Fibroblast of lung (primary cell): Measurements from ENCODE around the gene HECW1. TPM values are rescaled to one million over a fixed set of nuclear protein-coding genes. Genes with fewer than 3 reads are reported as not detected.

Source experiments
- DNase-seq, 2 donors: peaks; one replicate each; pipeline versions ENCODE4 v3.0.0 to v3.0.0-alpha.2; 2010; ENCODE audit warnings: low read depth in 2 of 2
- H2AFZ ChIP-seq: 2 replicates; pipeline ENCODE4 v1.5.1; 2012; ENCODE audit warnings: low read length, control low read depth, inconsistent platforms
- H3K27ac ChIP-seq: 2 replicates; pipeline ENCODE4 v1.5.1; 2011; ENCODE audit warnings: low read length, control low read depth; ENCODE audit not compliant: insufficient read depth
- H3K27me3 ChIP-seq: 2 replicates; pipeline ENCODE4 v1.5.1; 2011; ENCODE audit warnings: mild to moderate bottlenecking, low read length; ENCODE audit not compliant: control insufficient read depth, insufficient read depth
- H3K36me3 ChIP-seq: 2 replicates; pipeline ENCODE4 v1.5.1; 2011; ENCODE audit warnings: low read length; ENCODE audit not compliant: control insufficient read depth, insufficient read depth
- H3K4me1 ChIP-seq: 2 replicates; pipeline ENCODE4 v1.5.1; 2011; ENCODE audit warnings: low read length; ENCODE audit not compliant: control insufficient read depth, insufficient read depth; ENCODE audit errors: extremely low read depth
- H3K4me2 ChIP-seq: 2 replicates; pipeline ENCODE4 v1.5.1; 2011; ENCODE audit warnings: low read length, control low read depth; ENCODE audit not compliant: insufficient read depth; ENCODE audit errors: extremely low read depth
- H3K4me3 ChIP-seq, 4 experiments: fragments of 200-600 bp in 1 of 4; sonication (generic) in 1 of 4; replicated peaks in 1 of 4; 2 replicates each; pipeline ENCODE4 v1.5.1; 2011 to 2016; ENCODE audit warnings: low read length in 4 of 4, low read depth in 3 of 4, mild to moderate bottlenecking in 3 of 4, control low read depth in 2 of 4, inconsistent platforms in 1 of 4, mixed read lengths in 1 of 4; ENCODE audit not compliant: insufficient read depth in 1 of 4; ENCODE audit errors: control extremely low read depth in 1 of 4
- H3K79me2 ChIP-seq: 2 replicates; pipeline ENCODE4 v1.5.1; 2012; ENCODE audit warnings: mild to moderate bottlenecking, low read length, inconsistent platforms; ENCODE audit not compliant: control insufficient read depth, insufficient read depth
- H3K9ac ChIP-seq: 2 replicates; pipeline ENCODE4 v1.5.1; 2011; ENCODE audit warnings: mild to moderate bottlenecking, low read length, control low read depth; ENCODE audit not compliant: insufficient read depth
- H3K9me3 ChIP-seq: 2 replicates; pipeline ENCODE4 v1.5.1; 2012; ENCODE audit warnings: low read depth, low read length; ENCODE audit not compliant: control insufficient read depth, insufficient read depth
- H4K20me1 ChIP-seq: 2 replicates; pipeline ENCODE4 v1.5.1; 2011; ENCODE audit warnings: low read length; ENCODE audit not compliant: control insufficient read depth, insufficient read depth; ENCODE audit errors: extremely low read depth
- EZH2 ChIP-seq: IDR thresholded peaks from 2 replicates; pipeline ENCODE4 v1.5.1; 2012; ENCODE audit warnings: low read length, control low read depth, mild to moderate bottlenecking; ENCODE audit errors: missing control alignments
- polyA plus RNA-seq, 2 donors: library from polyadenylated mRNA; depleted of rRNA in 1 of 2; stranded (reverse) in 1 of 2; unstranded in 1 of 2; fragments of >200 nt; gene quantifications; 2 replicates each; pipeline ENCODE4 v1.2.1, GENCODE V29; 2011 to 2012; ENCODE audit warnings: missing spikeins in 1 of 2
- total RNA-seq: library from RNA; depleted of rRNA; stranded (reverse); fragments of >200 nt; gene quantifications from 2 replicates; pipeline ENCODE4 v1.2.1, GENCODE V29; 2014
- TF ChIP-seq, protein P1 (sequence below), 2 donors: IDR thresholded peaks in 1 of 2; conservative IDR thresholded peaks in 1 of 2; 1 replicate in 1 of 2; 2 replicates in 1 of 2; pipeline ENCODE4 v1.5.1; 2011 to 2012; ENCODE audit warnings: low read length in 2 of 2, control low read depth in 1 of 2, inconsistent platforms in 1 of 2, low read depth in 1 of 2, mild to moderate bottlenecking in 1 of 2

Gene HECW1
- total and polyA plus RNA-seq, 2 donors (not counting 1 experiment from before 2014, with no cell fraction given), result 1.1 to 6.1 TPM

DNA sequence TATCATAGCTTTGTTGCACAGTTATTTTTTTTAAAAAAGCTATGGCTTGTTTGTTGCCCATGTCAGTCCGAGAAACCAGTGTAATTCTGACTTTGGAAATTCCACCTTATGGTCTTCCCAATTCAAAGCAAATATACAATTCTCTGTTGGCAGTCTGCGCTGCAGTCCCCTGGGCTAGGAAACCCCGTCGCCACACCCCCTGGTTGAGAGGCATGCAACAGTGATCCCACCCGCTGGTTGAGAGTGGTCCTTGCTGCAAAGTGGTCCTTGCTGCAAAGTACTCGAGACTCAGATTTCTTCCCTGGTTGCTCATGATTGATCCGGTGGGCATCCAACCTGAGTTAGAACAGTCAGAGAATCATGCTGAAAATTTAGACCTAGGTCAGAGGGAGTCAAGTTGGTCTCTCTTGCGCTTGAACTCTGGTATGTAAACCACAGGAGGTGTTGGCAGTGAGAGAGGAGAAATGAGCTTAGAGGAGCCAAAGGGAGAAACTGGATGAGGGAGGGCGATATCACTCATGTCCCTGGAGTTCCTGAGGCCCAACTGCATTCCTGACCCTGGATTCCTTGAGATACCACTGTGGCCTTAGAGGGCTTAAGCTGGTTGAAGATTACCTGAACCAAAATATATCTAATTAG is 425.4 kb downstream of the HECW1 start:
- peak; percentile 5 to 81 for DNase-seq
- Histone ChIP-seq H3K4me2 (no peak overlapping the region), H2AFZ (no peak overlapping the region), H4K20me1 (no peaks in the 10 kb centered on the region), H3K36me3 (no peaks in the 10 kb centered on the region), H3K4me1 (peaks cover 24% of the 10 kb centered on the region), H3K4me3 (no peak overlapping the region), H3K27me3 (no peaks in the 10 kb centered on the region), H3K9ac (no peak overlapping the region), H3K9me3 (no peaks in the 10 kb centered on the region), H3K79me2 (no peaks in the 10 kb centered on the region), H3K27ac (no peak overlapping the region)
- TF ChIP-seq, protein P1, sequence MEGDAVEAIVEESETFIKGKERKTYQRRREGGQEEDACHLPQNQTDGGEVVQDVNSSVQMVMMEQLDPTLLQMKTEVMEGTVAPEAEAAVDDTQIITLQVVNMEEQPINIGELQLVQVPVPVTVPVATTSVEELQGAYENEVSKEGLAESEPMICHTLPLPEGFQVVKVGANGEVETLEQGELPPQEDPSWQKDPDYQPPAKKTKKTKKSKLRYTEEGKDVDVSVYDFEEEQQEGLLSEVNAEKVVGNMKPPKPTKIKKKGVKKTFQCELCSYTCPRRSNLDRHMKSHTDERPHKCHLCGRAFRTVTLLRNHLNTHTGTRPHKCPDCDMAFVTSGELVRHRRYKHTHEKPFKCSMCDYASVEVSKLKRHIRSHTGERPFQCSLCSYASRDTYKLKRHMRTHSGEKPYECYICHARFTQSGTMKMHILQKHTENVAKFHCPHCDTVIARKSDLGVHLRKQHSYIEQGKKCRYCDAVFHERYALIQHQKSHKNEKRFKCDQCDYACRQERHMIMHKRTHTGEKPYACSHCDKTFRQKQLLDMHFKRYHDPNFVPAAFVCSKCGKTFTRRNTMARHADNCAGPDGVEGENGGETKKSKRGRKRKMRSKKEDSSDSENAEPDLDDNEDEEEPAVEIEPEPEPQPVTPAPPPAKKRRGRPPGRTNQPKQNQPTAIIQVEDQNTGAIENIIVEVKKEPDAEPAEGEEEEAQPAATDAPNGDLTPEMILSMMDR (conservative IDR thresholded peaks at IDR 0.05 in 1 of 2, IDR thresholded peaks at IDR 0.05 in 1 of 2; ENCODE audit: low read depth in 1 of 2, low read length in 2 of 2), result no peak
- no peak for TF ChIP-seq EZH2

- H3K4me2 ChIP-seq, result no peak overlapping the region
Observed at GRCh38 chr7:43538404-43538771, 425.9 kb downstream of the HECW1 start.

GRCh38 chr7:43540471-43540870 is 428.0 kb downstream of the HECW1 start:
- H3K9ac ChIP-seq, result no peak overlapping the region
- DNase-seq, result no peak
- no peaks in the 10 kb centered on the region for H3K27me3 ChIP-seq
- no peaks in the 10 kb centered on the region for H3K36me3 ChIP-seq
- TF ChIP-seq EZH2, result no peak
- TF ChIP-seq, protein P1 (conservative IDR thresholded peaks at IDR 0.05 in 1 of 2, IDR thresholded peaks at IDR 0.05 in 1 of 2; ENCODE audit: low read depth in 1 of 2, low read length in 2 of 2), result no peak
- H3K4me3 ChIP-seq, result no peak overlapping the region
- H3K4me2 ChIP-seq, result no peak overlapping the region
- no peaks in the 10 kb centered on the region for H3K9me3 ChIP-seq
- peaks cover 16% of the 10 kb centered on the region for H3K4me1 ChIP-seq
- no peaks in the 10 kb centered on the region for H3K79me2 ChIP-seq
- H3K27ac ChIP-seq, result no peak overlapping the region
- H4K20me1 ChIP-seq, result no peaks in the 10 kb centered on the region
- no peak overlapping the region for H2AFZ ChIP-seq

More at GRCh38 chr7:43538404-43538771, 425.9 kb downstream of the HECW1 start:
- no peak overlapping the region for H3K9ac ChIP-seq
- no peaks in the 10 kb centered on the region for H3K36me3 ChIP-seq
- no peaks in the 10 kb centered on the region for H4K20me1 ChIP-seq
- H3K27me3 ChIP-seq, result no peaks in the 10 kb centered on the region
- no peaks in the 10 kb centered on the region for H3K9me3 ChIP-seq
- TF ChIP-seq, protein P1 (conservative IDR thresholded peaks at IDR 0.05 in 1 of 2, IDR thresholded peaks at IDR 0.05 in 1 of 2; ENCODE audit: low read depth in 1 of 2, low read length in 2 of 2), result no peak
- TF ChIP-seq EZH2, result no peak
- no peak for DNase-seq
- no peaks in the 10 kb centered on the region for H3K79me2 ChIP-seq
- H2AFZ ChIP-seq, result no peak overlapping the region
- no peak overlapping the region for H3K27ac ChIP-seq
- H3K4me1 ChIP-seq, result peaks cover 24% of the 10 kb centered on the region
- H3K4me3 ChIP-seq, result no peak overlapping the region
